ENCODE measurements around the gene ARFGAP3. TPM values are rescaled to one million over a fixed set of nuclear protein-coding genes. Genes with fewer than 3 reads are reported as not detected.

ARFGAP3 gene
- total RNA-seq, 1 donor from 2014 or later, result 29.8 TPM

DNA sequence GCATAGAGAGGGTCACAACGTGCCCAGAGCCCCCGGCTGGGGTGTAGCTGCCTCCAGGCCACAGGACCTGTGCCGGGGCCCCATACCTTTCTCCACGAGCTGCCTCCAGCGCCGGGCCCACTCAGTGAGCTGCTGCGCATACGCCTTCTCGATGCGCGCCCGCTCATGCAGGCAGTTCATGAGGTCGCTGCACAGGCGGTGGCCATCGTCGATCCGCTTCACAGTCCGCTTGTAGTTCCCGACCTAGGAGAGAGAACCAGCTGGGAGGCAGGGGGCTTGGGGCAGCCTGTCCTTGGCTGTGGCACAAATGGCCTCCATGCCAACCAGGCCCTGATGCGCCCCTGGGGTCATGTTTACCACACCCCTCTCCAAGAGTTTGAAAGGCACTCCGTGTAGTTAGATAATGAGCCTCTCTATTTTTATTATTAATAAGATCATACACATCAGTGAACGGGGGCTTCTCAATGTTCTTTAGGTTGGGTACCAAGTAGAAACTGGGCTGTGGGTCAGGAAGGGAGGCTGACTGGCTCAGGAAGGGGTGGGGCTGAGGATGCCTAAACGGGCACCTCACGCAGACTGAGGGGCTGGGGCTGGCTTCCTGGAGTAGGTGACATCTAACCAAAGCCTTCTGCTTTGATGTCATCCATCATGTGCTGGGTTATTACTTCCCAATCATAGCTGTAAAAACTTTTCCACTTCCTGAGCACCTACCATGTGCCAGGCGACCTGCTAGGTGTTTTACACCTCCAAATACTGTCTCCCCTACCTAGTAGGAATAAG is 36.5 kb upstream of the ARFGAP3 start:
- peaks cover 15% of the 10 kb centered on the region for H3K36me3 Mint-ChIP-seq (ENCODE audit: low read depth, unreplicated experiment)
- H3K27me3 Mint-ChIP-seq (ENCODE audit: unreplicated experiment), result no peaks in the 10 kb centered on the region
- H3K9me3 Mint-ChIP-seq (ENCODE audit: unreplicated experiment), result no peaks in the 10 kb centered on the region
- TF ChIP-seq, protein P1, sequence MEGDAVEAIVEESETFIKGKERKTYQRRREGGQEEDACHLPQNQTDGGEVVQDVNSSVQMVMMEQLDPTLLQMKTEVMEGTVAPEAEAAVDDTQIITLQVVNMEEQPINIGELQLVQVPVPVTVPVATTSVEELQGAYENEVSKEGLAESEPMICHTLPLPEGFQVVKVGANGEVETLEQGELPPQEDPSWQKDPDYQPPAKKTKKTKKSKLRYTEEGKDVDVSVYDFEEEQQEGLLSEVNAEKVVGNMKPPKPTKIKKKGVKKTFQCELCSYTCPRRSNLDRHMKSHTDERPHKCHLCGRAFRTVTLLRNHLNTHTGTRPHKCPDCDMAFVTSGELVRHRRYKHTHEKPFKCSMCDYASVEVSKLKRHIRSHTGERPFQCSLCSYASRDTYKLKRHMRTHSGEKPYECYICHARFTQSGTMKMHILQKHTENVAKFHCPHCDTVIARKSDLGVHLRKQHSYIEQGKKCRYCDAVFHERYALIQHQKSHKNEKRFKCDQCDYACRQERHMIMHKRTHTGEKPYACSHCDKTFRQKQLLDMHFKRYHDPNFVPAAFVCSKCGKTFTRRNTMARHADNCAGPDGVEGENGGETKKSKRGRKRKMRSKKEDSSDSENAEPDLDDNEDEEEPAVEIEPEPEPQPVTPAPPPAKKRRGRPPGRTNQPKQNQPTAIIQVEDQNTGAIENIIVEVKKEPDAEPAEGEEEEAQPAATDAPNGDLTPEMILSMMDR (IDR thresholded peaks at IDR 0.05; ENCODE audit: unreplicated experiment), result no peak
- H3K4me1 Mint-ChIP-seq (ENCODE audit: unreplicated experiment), result peaks cover 30% of the 10 kb centered on the region
- no peak overlapping the region for H3K4me3 Mint-ChIP-seq (ENCODE audit: unreplicated experiment)
- DNase-seq (ENCODE audit: low spot score), result no peak
- no peak overlapping the region for H3K27ac Mint-ChIP-seq (ENCODE audit: unreplicated experiment)

DNA sequence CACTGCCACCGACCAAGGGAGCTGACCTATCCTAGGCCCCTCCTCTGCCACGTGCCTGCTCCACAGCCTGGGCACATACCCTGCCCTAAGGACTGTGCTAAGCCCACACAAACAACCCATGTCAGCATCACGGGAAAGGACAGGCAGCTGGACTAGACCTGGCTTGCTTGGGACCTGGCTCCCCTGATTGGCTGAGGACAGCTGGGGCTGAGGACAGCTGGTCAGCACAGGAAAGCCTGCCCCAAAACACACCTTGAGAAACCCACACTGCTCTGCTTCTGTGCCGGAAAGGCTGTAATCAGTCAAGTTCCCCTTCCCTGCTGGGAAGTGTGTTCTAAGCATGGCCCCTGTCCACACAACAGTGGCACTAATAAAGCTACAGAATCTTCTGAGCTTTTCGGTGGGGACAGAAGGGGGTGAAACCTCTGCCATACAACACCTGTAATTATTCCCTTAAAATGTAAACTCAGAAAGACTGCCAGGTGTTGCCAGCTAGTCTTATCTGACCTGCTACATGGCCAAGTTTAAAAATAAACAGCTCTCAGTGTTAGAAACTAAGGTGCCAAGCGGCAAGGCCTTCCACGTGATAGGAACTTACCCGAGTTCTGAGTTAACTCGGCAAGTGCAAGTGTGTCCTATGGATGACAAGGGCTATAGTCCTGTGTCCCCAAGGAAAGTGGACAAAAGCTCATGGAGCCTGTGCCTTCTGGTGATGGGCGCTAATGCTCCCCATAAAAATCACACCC is 35.7 kb upstream of the ARFGAP3 start:
- H3K4me3 Mint-ChIP-seq (ENCODE audit: unreplicated experiment), result no peak overlapping the region
- no peaks in the 10 kb centered on the region for H3K9me3 Mint-ChIP-seq (ENCODE audit: unreplicated experiment)
- H3K36me3 Mint-ChIP-seq (ENCODE audit: low read depth, unreplicated experiment), result peaks cover 22% of the 10 kb centered on the region
- H3K4me1 Mint-ChIP-seq (ENCODE audit: unreplicated experiment), result peaks cover 28% of the 10 kb centered on the region
- H3K27me3 Mint-ChIP-seq (ENCODE audit: unreplicated experiment), result no peaks in the 10 kb centered on the region
- no peak for DNase-seq (ENCODE audit: low spot score)
- H3K27ac Mint-ChIP-seq (ENCODE audit: unreplicated experiment), result no peak overlapping the region
- TF ChIP-seq, protein P1 (IDR thresholded peaks at IDR 0.05; ENCODE audit: unreplicated experiment), result no peak

DNA sequence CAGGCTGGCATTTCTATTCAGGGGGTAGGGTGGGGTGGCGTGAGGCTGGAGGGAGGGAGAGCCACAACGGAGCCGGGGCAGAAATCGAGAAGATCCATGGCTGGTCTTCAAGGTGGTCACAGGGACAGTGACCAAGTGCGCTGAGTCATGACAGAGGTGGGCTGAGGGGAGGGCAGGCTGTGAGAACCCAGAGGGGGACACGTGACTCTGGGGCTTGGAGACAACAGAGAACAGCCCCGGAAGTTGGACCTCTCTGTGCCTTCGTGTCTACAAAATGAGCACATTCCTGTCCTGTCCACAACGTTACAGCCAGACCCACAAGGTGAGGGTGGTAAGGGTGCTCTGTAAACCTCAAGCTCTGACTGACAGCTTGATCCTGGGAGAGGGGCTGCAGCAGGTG is 35.1 kb upstream of the ARFGAP3 start:
- Mint-ChIP-seq H3K27ac (ENCODE audit: unreplicated experiment) (no peak overlapping the region), H3K36me3 (ENCODE audit: low read depth, unreplicated experiment) (peaks cover 28% of the 10 kb centered on the region), H3K4me1 (ENCODE audit: unreplicated experiment) (peaks cover 24% of the 10 kb centered on the region), H3K27me3 (ENCODE audit: unreplicated experiment) (no peaks in the 10 kb centered on the region), H3K4me3 (ENCODE audit: unreplicated experiment) (no peak overlapping the region), H3K9me3 (ENCODE audit: unreplicated experiment) (no peaks in the 10 kb centered on the region)
- no peak for DNase-seq (ENCODE audit: low spot score)
- TF ChIP-seq, protein P1 (IDR thresholded peaks at IDR 0.05; ENCODE audit: unreplicated experiment), result no peak

- Mint-ChIP-seq H3K4me1 (ENCODE audit: unreplicated experiment) (peaks cover 24% of the 10 kb centered on the region), H3K9me3 (ENCODE audit: unreplicated experiment) (no peaks in the 10 kb centered on the region), H3K36me3 (ENCODE audit: low read depth, unreplicated experiment) (peaks cover 28% of the 10 kb centered on the region), H3K4me3 (ENCODE audit: unreplicated experiment) (no peak overlapping the region), H3K27ac (ENCODE audit: unreplicated experiment) (no peak overlapping the region), H3K27me3 (ENCODE audit: unreplicated experiment) (no peaks in the 10 kb centered on the region)
- no peak for DNase-seq (ENCODE audit: low spot score)
- TF ChIP-seq, protein P1 (IDR thresholded peaks at IDR 0.05; ENCODE audit: unreplicated experiment), result no peak
These were observed 34.6 kb upstream of the ARFGAP3 start for GRCh38 chr22:42891696-42892095.

DNA sequence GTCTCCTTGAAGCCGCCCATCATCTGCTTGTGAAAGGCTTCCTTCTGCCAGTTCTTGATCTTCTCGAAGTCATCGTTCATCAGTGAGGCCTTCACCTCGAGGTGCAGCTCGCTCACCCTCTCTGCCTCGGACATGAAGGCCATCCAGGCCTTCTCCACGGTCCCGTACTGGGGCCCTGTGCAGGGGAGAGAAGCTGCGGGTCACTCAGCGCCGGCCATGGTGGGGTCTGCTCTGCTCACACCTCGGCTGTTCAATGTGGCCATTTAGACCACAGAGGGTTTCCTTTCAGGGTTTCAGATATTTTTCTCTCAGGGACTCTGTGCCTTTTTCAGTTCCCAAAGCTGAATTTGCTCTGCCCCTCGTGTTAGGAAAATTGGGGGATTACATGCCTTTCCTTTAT is 33.9 kb upstream of the ARFGAP3 start:
- H3K4me3 Mint-ChIP-seq (ENCODE audit: unreplicated experiment), result no peak overlapping the region
- TF ChIP-seq, protein P1 (IDR thresholded peaks at IDR 0.05; ENCODE audit: unreplicated experiment), result no peak
- H3K9me3 Mint-ChIP-seq (ENCODE audit: unreplicated experiment), result no peaks in the 10 kb centered on the region
- no peak for DNase-seq (ENCODE audit: low spot score)
- H3K27ac Mint-ChIP-seq (ENCODE audit: unreplicated experiment), result no peak overlapping the region
- H3K27me3 Mint-ChIP-seq (ENCODE audit: unreplicated experiment), result no peaks in the 10 kb centered on the region
- H3K36me3 Mint-ChIP-seq (ENCODE audit: low read depth, unreplicated experiment), result peaks cover 30% of the 10 kb centered on the region
- H3K4me1 Mint-ChIP-seq (ENCODE audit: unreplicated experiment), result peaks cover 20% of the 10 kb centered on the region

Measured in endothelial cell (in vitro differentiated cells).